Measurements from ENCODE around the gene PRKCA.

DNA sequence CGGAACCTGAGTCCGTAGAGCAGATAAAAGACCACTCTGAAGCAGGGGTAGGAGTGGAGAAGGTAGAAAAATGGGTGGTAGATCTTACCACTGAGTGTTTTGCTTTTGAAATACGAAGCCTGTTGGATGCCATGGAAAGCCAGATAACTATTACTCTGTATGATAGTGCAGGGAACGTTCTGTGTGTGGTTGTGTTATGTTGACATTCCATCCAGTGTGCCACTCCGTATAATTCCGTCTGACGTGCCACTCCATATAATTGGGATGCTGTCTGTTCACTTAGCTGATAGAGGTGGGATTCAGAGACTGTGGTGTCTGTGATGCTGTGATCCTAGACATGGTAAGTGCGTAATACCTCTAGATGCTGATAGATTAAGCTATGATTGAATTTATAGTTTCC is 269.3 kb downstream of the PRKCA start:
- TF ChIP-seq, protein P1, sequence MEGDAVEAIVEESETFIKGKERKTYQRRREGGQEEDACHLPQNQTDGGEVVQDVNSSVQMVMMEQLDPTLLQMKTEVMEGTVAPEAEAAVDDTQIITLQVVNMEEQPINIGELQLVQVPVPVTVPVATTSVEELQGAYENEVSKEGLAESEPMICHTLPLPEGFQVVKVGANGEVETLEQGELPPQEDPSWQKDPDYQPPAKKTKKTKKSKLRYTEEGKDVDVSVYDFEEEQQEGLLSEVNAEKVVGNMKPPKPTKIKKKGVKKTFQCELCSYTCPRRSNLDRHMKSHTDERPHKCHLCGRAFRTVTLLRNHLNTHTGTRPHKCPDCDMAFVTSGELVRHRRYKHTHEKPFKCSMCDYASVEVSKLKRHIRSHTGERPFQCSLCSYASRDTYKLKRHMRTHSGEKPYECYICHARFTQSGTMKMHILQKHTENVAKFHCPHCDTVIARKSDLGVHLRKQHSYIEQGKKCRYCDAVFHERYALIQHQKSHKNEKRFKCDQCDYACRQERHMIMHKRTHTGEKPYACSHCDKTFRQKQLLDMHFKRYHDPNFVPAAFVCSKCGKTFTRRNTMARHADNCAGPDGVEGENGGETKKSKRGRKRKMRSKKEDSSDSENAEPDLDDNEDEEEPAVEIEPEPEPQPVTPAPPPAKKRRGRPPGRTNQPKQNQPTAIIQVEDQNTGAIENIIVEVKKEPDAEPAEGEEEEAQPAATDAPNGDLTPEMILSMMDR (IDR thresholded peaks at IDR 0.05), result no peak
- no peak for TF ChIP-seq POLR2A (IDR thresholded peaks at IDR 0.05)

Data from suprapubic skin (tissue), 3 donors.